GM18505 (cell line): Measurements from ENCODE around the gene SBK1.
"Not testable (repeated sequence)": the region's sequence is repeated elsewhere in the genome, so short reads cannot be mapped to it uniquely, and the experiment has no call there.

ENCODE experiments used
- ATAC-seq: cut with Tn5 transposase; IDR thresholded peaks from one replicate; pipeline ENCODE4 v1.9.1; 2021; ENCODE audit not compliant: unreplicated experiment
- POLR2A ChIP-seq: IDR thresholded peaks from 4 replicates; pipeline ENCODE4 v1.6.1; 2011; ENCODE audit warnings: borderline replicate concordance; ENCODE audit not compliant: insufficient read depth, insufficient read length; ENCODE audit errors: extremely low read depth

Gene SBK1

DNA sequence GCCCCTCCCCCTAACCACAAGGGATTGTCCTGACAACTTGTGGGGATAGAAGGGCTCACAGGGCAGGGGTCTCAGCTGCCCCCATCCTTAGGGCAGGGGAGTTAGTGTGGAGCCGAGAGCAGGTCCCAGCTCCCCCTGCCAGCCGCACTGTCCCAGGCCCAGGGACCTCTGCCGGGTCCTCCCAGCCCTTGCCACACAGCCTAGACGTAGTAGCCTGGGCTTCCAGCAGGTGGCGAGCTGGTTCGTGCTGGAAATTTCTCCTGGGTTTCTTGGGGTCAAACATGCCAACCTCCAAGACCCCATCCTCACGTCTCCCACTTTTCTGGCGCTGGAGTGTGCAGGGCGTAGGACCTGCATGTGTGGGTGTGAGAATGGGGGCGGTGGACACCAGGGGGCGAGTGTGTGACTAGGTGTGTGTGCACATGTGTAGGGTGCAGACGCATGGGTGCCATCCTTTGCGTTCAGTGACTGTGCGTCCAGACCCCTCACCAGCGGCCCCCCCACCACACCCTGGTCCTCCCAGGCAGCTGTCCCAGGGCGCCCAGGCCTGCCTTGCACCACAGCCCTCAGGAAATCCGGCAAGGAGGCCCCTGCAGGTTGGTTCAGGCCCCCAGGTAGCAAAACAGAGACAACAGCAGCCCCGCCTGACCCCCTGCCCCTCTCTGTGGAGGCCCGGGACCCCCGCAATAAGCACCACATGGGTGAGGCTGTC lies 29.5 kb downstream of the SBK1 start:
- no peak for TF ChIP-seq POLR2A
- no peak for ATAC-seq

GRCh38 chr16:28324235-28324886 lies 32.0 kb downstream of the SBK1 start:
- ATAC-seq: no peak
- no peak for TF ChIP-seq POLR2A

DNA sequence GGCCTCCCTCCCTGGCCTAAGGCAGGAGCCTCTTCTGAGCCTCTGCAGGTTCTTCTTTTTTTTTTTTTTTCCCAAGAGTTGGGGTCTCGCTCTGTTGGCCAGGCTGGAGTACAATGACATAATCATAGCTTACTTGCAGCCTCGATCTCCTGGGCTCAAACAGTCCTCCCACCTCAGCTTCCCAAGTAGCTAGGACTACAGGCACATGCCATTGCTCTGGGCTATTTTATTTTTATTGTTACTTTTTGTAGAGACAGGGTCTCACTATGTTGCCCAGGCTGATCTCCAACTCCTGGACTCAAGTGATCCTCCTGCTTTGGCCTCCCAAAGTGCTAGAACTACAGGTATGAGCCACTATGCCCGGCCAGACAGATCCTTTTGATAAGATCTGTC lies 32.6 kb downstream of the SBK1 start:
- no peak for TF ChIP-seq POLR2A

GRCh38 chr16:28326881-28327610 lies 34.7 kb downstream of the SBK1 start:
- no peak for ATAC-seq
- no peak for TF ChIP-seq POLR2A

More for the DNA sequence above, 32.6 kb downstream of the SBK1 start:
- no peak for ATAC-seq

DNA sequence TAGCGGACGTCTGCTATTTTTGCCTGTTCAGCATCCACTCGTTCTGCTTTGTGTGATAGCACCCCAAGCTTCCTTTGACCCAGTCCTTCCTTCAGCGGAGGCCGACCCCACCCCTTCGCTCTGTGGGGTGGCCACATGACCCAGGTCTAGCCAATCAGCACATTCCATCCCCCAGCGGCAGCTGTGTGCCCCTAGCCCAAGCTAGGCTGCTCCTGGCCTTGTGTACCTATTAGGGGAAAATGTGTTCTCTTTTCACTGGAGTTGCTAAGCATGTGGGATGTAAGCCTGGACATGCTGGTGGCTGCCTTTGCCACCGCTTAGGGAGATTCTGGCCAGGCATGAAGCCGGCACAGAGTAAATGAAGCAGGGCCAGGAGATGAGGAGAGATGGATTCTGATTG lies 37.9 kb downstream of the SBK1 start:
- ATAC-seq: not testable (repeated sequence)

DNA sequence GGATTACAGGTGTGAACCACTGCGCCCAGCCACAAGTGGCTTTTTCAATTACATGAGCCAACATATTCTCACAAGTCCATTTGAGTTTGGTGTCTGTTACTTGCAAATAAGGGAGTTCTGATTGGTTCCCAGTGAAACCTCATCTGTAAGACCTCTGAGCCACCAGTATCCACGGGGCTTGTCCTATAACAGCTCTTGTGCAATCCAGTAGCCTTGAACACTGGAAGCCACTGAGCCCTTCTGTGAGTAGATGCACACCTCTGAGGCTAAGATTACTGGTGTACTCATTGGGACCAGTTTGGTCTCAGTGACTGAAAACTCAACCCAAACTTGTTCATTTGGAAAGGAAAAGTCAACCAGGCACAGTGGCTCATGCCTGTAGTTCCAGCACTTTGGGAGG lies 38.7 kb downstream of the SBK1 start:
- ATAC-seq: not testable (repeated sequence)

DNA sequence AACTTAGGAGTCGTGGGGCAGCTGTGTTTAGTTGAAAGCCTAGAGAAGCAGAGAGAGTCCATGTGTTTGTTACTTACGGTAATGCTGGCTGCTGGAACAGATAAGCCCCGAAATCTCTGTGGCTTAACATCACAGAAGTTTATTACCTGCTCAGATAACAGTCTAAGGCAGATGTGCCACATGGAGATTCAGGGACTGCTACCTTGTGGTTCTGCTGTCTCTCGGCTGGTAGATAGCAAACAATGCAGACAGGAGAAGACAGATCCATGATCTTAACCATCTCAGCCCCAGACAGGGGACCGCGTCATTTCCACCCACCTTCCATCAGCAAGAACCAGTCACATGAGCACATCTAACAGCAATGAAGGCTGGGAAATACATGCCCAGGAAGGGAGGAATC lies 40.3 kb downstream of the SBK1 start:
- ATAC-seq: not testable (repeated sequence)

DNA sequence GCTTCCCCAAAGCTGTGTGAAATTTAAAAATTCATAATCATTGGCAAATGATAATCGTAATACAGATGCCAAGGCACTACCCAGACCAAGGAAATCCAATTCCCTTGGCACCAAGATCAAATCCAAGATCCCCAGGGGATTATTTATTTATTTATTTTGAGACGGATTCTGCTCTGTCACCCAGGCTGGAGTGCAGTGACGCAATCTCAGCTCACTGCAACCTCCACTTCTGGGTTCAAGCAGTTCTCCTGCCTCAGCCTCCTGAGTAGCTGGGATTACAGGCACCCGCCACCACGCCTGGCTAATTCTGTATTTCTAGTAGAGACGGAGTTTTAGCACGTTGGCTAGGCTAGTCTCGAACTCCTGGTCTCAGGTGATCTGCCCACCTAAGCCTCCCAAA lies 43.4 kb downstream of the SBK1 start:
- ATAC-seq: not testable (repeated sequence)

GRCh38 chr16:28336940-28337710 lies 44.8 kb downstream of the SBK1 start:
- ATAC-seq: not testable (repeated sequence)

GRCh38 chr16:28338230-28338629 lies 45.9 kb downstream of the SBK1 start:
- not testable (repeated sequence) for ATAC-seq

DNA sequence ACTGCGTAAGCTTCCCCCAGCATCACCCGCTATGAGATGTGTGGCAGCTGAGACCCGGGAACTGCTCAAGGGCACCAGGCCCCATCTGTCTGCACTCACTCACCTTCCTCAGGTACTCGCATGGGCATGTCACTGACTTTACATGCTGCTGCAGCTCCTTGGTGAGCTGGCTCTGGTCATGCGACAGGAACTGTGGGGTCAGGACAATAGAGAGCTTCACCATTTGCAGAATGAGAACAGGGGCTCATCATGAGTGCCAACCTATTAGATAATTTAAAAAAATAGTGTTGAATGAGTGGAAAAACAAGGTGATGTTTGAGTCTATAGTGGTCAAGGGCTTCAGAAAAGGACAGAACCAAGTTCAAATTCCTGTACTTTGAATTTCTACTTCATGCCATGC lies 70.3 kb downstream of the SBK1 start:
- not testable (repeated sequence) for ATAC-seq

DNA sequence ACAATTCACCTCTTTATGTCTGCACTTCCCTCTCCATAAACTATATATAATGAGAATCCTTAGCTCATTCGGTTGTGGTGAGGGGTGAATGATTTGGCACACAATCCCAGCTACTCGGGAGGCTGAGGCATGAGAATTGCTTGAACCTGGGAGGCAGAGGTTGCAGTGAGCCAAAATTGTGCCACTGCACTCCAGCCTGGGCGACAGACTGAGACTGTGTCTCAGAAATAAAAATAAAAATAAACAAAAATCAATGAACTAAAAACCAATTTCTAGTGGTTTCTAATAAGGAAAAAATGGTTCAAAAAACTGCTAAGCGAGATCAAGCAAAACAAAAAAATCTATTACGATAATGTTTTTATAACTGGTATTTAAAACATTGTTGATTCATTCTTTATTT lies 71.1 kb downstream of the SBK1 start, which contains the start of gene NPIPB6:
TSS of gene NPIPB6 (minus strand) at position 101 of the 400 bp plus-strand sequence. CDS start 686 bp downstream, outside the sequence.
- not testable (repeated sequence) for ATAC-seq

- ATAC-seq: peak; percentile 96
Measured at GRCh38 chr16:28364268-28365173, 72.2 kb downstream of the SBK1 start.

DNA sequence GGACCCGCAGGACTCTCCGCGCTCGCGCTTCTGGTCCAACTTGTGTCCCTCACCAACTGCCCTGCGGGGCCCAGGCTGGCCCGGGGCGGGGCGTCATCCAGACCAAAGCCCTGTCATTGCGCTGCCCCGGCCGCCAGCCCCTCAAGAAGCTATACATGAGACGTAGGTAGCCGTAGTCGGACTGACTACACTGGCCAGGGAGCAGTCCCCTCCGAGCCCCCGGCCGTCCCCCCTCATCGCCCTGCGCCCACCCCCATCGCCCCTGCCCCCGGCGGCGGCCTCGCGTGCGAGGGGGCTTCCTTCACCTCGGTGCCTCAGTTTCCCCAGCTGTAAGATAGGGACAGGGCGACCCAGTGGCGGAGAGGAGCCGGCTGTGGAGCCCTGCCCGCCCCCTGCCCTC lies 75.6 kb downstream of the SBK1 start:
- not testable (repeated sequence) for ATAC-seq
